ENCODE measurements around the gene TMC7.

TMC7 gene

GRCh38 chr16:19066988-19067348 lies 83.2 kb downstream of the TMC7 start:
- TF ChIP-seq, protein P1, sequence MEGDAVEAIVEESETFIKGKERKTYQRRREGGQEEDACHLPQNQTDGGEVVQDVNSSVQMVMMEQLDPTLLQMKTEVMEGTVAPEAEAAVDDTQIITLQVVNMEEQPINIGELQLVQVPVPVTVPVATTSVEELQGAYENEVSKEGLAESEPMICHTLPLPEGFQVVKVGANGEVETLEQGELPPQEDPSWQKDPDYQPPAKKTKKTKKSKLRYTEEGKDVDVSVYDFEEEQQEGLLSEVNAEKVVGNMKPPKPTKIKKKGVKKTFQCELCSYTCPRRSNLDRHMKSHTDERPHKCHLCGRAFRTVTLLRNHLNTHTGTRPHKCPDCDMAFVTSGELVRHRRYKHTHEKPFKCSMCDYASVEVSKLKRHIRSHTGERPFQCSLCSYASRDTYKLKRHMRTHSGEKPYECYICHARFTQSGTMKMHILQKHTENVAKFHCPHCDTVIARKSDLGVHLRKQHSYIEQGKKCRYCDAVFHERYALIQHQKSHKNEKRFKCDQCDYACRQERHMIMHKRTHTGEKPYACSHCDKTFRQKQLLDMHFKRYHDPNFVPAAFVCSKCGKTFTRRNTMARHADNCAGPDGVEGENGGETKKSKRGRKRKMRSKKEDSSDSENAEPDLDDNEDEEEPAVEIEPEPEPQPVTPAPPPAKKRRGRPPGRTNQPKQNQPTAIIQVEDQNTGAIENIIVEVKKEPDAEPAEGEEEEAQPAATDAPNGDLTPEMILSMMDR (IDR thresholded peaks at IDR 0.05; ENCODE audit: low read depth, low read length), result no peak
- DNase-seq (ENCODE audit: extremely low read depth, low read depth), result no peak

DNA sequence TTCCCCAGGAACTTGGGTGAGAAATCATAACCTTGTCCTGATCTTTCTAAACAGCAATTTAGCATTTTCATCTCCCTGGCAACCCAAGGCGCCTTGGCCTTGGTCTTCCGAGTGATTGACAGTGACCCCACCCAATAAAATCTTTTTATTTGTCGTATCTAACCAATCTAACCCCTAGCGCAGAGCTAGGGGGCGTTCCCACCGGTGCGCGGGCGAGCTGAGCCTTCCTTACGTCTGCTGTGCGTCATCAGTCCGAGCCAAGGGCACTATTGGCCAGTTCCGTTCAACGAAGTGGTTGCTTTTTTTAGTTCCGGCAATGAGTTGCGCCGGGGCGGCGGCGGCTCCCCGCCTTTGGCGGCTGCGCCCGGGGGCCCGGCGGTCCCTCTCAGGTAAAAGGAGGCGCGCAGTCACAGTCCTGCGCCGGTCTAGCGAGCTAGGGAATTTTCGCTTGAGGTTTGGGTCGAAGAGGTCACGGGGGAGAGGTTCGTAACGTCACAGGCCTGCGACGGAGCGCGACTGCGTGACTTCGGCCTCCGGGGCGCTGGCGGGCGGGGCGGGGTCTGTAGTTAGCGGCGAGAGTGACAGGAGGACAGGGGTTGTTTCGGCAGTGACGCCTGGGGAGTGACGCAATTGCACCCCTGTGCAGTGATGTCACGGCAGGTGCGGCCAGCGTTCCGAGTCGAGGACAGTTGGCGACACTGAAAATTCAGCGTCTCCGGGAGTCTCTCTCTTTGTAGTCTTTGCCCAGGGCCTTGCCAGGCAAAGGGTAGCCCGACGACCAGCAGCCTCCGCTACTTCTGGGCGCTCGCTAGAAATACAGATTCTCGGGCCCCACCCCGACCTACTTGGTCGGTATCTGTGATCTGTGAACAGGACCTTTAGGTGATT lies 83.9 kb downstream of the TMC7 start, which contains the start of gene COQ7:
Gene COQ7, plus strand, starts transcription at position 266 of the 888 bp plus-strand sequence. Its CDS starts 51 bp downstream, at position 317.
- DNase-seq (ENCODE audit: extremely low read depth, low read depth), result peak; percentile 100
- TF ChIP-seq, protein P1 (IDR thresholded peaks at IDR 0.05; ENCODE audit: low read depth, low read length), result no peak

DNA sequence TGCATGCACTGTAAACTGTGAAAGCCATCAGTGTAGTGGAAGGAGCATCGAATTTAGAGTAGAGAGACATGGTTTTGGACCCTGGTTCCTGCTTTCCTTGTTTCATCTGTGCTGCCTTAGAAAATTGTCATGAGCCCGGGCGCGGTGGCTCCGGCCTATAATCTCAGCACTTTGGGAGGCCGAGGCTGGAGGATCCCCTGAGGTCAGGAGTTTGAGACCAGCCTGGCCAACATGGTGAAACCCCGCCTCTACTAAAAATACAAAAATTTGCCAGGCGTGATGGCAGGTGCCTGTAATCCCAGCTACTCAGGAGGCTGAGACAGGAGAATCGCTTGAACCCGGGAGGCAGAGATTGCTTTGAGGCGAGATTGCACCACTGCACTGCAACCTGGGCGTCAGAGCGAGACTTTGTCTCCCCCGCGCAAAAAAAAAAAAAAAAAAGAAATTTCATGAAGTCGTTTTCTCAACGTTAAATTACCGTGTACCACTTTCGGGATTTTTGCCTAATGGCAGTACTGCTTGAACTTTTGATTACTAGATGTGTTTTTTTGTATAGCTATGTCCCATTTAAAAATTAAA lies 84.6 kb downstream of the TMC7 start:
- no peak for DNase-seq (ENCODE audit: extremely low read depth, low read depth)
- TF ChIP-seq, protein P1 (IDR thresholded peaks at IDR 0.05; ENCODE audit: low read depth, low read length), result no peak

GRCh38 chr16:19071811-19072777 lies 88.4 kb downstream of the TMC7 start:
- TF ChIP-seq, protein P1 (IDR thresholded peaks at IDR 0.05; ENCODE audit: low read depth, low read length), result peak; percentile 68
- no peak for DNase-seq (ENCODE audit: extremely low read depth, low read depth)

- TF ChIP-seq, protein P1 (IDR thresholded peaks at IDR 0.05; ENCODE audit: low read depth, low read length), result no peak
- no peak for DNase-seq (ENCODE audit: extremely low read depth, low read depth)
These were observed 89.6 kb downstream of the TMC7 start for GRCh38 chr16:19073344-19073743.

DNA sequence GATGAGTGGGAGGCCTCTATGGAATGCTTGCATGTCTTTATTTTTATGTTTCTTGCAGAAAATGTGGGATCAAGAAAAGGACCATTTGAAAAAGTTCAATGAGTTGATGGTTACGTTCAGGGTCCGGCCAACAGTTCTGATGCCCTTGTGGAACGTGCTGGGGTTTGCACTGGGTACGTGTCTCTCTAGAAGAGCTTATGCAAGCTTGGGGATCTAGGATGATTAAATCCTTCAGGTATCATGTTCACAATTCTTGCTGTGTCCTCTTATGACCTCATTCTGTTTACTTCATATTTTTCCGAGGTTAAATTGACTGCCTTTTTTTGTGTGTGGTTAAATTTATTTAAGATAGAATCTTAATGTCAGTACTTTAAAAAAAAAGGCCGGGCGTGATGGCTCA lies 90.1 kb downstream of the TMC7 start:
- no peak for DNase-seq (ENCODE audit: extremely low read depth, low read depth)
- TF ChIP-seq, protein P1 (IDR thresholded peaks at IDR 0.05; ENCODE audit: low read depth, low read length), result no peak

Measured in AG09319 (cell line).